Measurements from ENCODE around the gene CNP. TPM values are rescaled to one million over a fixed set of nuclear protein-coding genes. Genes with fewer than 3 reads are reported as not detected.
A peak's percentile ranks its signal among the peaks of the same experiment; 100 is the strongest.

Gene CNP
- total RNA-seq, 2 experiments from 2014 or later, result 89.8 to 91.0 TPM

- peaks cover 54% of the 10 kb centered on the region for H3K4me1 Mint-ChIP-seq
- peak overlapping the region; percentile 81 for H3K4me3 Mint-ChIP-seq
- POLR2A ChIA-PET, result interaction anchor here (0.5 to 6.4 kb wide), 32 partner anchors 9 to 1681 kb away, joined by 3 to 118 read pairs (median 5); partner anchors contain the start of genes ACLY, DHX58, DNAJC7 and EIF1
- H3K27ac Mint-ChIP-seq, result peak overlapping the region; percentile 78
- H3K36me3 Mint-ChIP-seq (ENCODE audit: low read depth), result peaks cover 33% of the 10 kb centered on the region
- no peaks in the 10 kb centered on the region for H3K27me3 Mint-ChIP-seq
- CTCF ChIA-PET, result interaction anchor here (0.7 to 2.0 kb wide), 7 partner anchors 31 to 58 kb away, joined by 3 to 11 read pairs (median 4); partner anchors contain the start of genes ACLY, DNAJC7, NKIRAS2 and ODAD4
- no peaks in the 10 kb centered on the region for H3K9me3 Mint-ChIP-seq
- peak; percentile 53 for DNase-seq
Observed at GRCh38 chr17:41967141-41967920, 736 bp downstream of the CNP start.

GRCh38 chr17:41967921-41968578 is 1.5 kb downstream of the CNP start:
- no peak for DNase-seq
- CTCF ChIA-PET, result interaction anchor here (0.7 to 1.8 kb wide), 4 partner anchors 49 to 57 kb away, joined by 3 to 4 read pairs (median 4); partner anchors contain the start of genes ACLY and NKIRAS2
- Mint-ChIP-seq H3K4me1 (peaks cover 58% of the 10 kb centered on the region), H3K4me3 (peak overlapping the region; percentile 81), H3K27ac (peak overlapping the region; percentile 78), H3K27me3 (no peaks in the 10 kb centered on the region), H3K9me3 (no peaks in the 10 kb centered on the region), H3K36me3 (ENCODE audit: low read depth) (peaks cover 38% of the 10 kb centered on the region)
- POLR2A ChIA-PET, result interaction anchor here (1.2 to 6.4 kb wide), 10 partner anchors 8 to 307 kb away, joined by 3 to 118 read pairs (median 8); partner anchors contain the start of genes ACLY, DHX58, DNAJC7 and NKIRAS2

- ChIA-PET POLR2A (interaction anchor here (1.6 to 6.4 kb wide), 5 partner anchors 8 to 143 kb away, joined by 3 to 118 read pairs (median 32); partner anchors contain the start of genes DHX58, DNAJC7 and NKIRAS2), CTCF (interaction anchor here (1.8 kb wide), 1 partner anchor 56 kb away, joined by 3 read pairs; no protein-coding TSS in a partner anchor)
- no peaks in the 10 kb centered on the region for H3K9me3 Mint-ChIP-seq
- H3K27ac Mint-ChIP-seq, result no peak overlapping the region
- H3K36me3 Mint-ChIP-seq (ENCODE audit: low read depth), result peaks cover 45% of the 10 kb centered on the region
- no peaks in the 10 kb centered on the region for H3K27me3 Mint-ChIP-seq
- no peak for DNase-seq
- H3K4me1 Mint-ChIP-seq, result peaks cover 58% of the 10 kb centered on the region
- H3K4me3 Mint-ChIP-seq, result no peak overlapping the region
Observed at GRCh38 chr17:41968676-41969075, 2.1 kb downstream of the CNP start.

DNA sequence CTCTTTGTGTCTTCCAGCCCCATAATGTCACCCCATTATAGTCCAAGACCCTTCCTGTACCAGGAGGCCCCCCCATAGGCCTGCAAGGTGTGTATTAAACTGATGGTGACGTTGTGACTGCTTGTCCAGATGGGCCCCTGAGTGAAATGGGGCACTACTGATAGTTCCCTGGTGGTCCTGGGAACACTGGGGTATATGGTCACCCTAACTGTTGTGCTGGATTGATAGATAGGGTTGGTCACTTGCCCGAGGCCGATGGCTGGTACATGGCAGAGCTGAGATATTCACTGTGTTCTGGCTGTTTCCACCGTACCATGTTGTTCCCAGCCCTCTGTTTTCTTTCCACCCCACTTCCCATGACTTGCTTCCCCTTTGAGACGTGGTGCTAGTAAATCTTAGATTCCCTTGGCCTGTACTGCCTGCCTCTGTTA is 4.3 kb downstream of the CNP start:
- H3K36me3 Mint-ChIP-seq (ENCODE audit: low read depth), result peaks cover 64% of the 10 kb centered on the region

GRCh38 chr17:41971721-41972523 is 5.3 kb downstream of the CNP start:
- no peak overlapping the region for H3K27ac Mint-ChIP-seq
- no peak for DNase-seq
- CTCF ChIA-PET, result no interaction called here
- POLR2A ChIA-PET, result interaction anchor here (0.9 to 1.6 kb wide), 5 partner anchors 12 to 54 kb away, joined by 3 to 4 read pairs (median 3); partner anchors contain the start of genes ACLY and NKIRAS2
- H3K9me3 Mint-ChIP-seq, result no peaks in the 10 kb centered on the region
- no peak overlapping the region for H3K4me3 Mint-ChIP-seq
- peaks cover 50% of the 10 kb centered on the region for H3K4me1 Mint-ChIP-seq
- H3K27me3 Mint-ChIP-seq, result no peaks in the 10 kb centered on the region
- peaks cover 73% of the 10 kb centered on the region for H3K36me3 Mint-ChIP-seq (ENCODE audit: low read depth)

More for the DNA sequence above, 4.3 kb downstream of the CNP start:
- ChIA-PET CTCF (interaction anchor here (0.5 kb wide), 1 partner anchor 159 kb away, joined by 3 read pairs; no protein-coding TSS in a partner anchor), POLR2A (interaction anchor here (1.4 kb wide), 1 partner anchor 34 kb away, joined by 3 read pairs; no protein-coding TSS in a partner anchor)
- Mint-ChIP-seq H3K4me1 (peaks cover 47% of the 10 kb centered on the region), H3K9me3 (no peaks in the 10 kb centered on the region), H3K4me3 (no peak overlapping the region), H3K27me3 (no peaks in the 10 kb centered on the region), H3K27ac (no peak overlapping the region)
- no peak for DNase-seq

GRCh38 chr17:41972571-41973407 is 6.2 kb downstream of the CNP start:
- Mint-ChIP-seq H3K27ac (no peak overlapping the region), H3K4me1 (peaks cover 44% of the 10 kb centered on the region), H3K36me3 (ENCODE audit: low read depth) (peaks cover 79% of the 10 kb centered on the region), H3K27me3 (no peaks in the 10 kb centered on the region), H3K9me3 (no peaks in the 10 kb centered on the region), H3K4me3 (no peak overlapping the region)
- no peak for DNase-seq
- ChIA-PET CTCF (no interaction called here), POLR2A (interaction anchor here (0.9 to 1.6 kb wide), 5 partner anchors 11 to 55 kb away, joined by 3 to 4 read pairs (median 3); partner anchors contain the start of genes ACLY and NKIRAS2)

DNA sequence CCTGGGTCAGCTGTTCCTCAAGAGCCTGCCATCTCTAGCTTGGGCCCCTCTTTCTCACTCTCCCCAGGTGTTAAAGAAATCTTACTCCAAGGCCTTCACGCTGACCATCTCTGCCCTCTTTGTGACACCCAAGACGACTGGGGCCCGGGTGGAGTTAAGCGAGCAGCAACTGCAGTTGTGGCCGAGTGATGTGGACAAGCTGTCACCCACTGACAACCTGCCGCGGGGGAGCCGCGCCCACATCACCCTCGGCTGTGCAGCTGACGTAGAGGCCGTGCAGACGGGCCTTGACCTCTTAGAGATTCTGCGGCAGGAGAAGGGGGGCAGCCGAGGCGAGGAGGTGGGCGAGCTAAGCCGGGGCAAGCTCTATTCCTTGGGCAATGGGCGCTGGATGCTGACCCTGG is 6.8 kb downstream of the CNP start:
- no peak overlapping the region for H3K27ac Mint-ChIP-seq
- ChIA-PET CTCF (interaction anchor here (0.7 kb wide), 1 partner anchor 8 kb away, joined by 3 read pairs; no protein-coding TSS in a partner anchor), POLR2A (interaction anchor here (1.5 to 1.6 kb wide), 2 partner anchors 30 to 55 kb away, joined by 4 read pairs; partner anchors contain the start of gene ACLY)

DNA sequence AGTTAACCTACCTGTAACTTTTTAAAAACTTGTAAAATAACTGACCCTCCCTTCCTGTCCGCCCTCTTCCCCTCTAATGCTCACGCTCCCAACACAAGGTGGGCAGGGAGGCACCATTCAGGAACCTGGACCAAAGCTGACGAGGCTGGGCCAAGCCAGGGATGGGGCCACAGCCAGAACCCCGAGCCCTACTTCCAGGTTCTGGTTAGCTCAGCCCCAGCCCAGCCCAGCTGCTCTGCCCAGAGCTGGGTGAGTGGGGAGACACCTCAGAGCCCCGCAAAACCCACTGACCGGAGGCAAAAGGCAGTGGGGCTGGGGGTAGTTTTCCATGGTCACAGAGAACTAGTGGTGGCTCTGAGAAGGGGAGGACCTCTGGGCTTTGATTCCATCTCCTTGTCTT is 7.4 kb downstream of the CNP start:
- Mint-ChIP-seq H3K4me1 (peaks cover 33% of the 10 kb centered on the region), H3K4me3 (no peak overlapping the region), H3K36me3 (ENCODE audit: low read depth) (peaks cover 75% of the 10 kb centered on the region), H3K27ac (no peak overlapping the region), H3K9me3 (no peaks in the 10 kb centered on the region), H3K27me3 (no peaks in the 10 kb centered on the region)
- DNase-seq, result no peak
- POLR2A ChIA-PET, result no interaction called here
- CTCF ChIA-PET, result interaction anchor here (0.7 kb wide), 1 partner anchor 8 kb away, joined by 3 read pairs; no protein-coding TSS in a partner anchor

More for the DNA sequence above, 6.8 kb downstream of the CNP start:
- no peak for DNase-seq
- H3K27me3 Mint-ChIP-seq, result no peaks in the 10 kb centered on the region
- peaks cover 78% of the 10 kb centered on the region for H3K36me3 Mint-ChIP-seq (ENCODE audit: low read depth)
- no peaks in the 10 kb centered on the region for H3K9me3 Mint-ChIP-seq
- H3K4me1 Mint-ChIP-seq, result peaks cover 38% of the 10 kb centered on the region
- no peak overlapping the region for H3K4me3 Mint-ChIP-seq

- ChIA-PET POLR2A (interaction anchor here (1.2 to 3.6 kb wide), 3 partner anchors 8 to 138 kb away, joined by 3 to 32 read pairs (median 4); partner anchors contain the start of genes CNP and DHX58), CTCF (interaction anchor here (0.8 kb wide), 1 partner anchor 12 kb away, joined by 3 read pairs; no protein-coding TSS in a partner anchor)
- no peak overlapping the region for H3K4me3 Mint-ChIP-seq
- no peak for DNase-seq
- H3K36me3 Mint-ChIP-seq (ENCODE audit: low read depth), result peaks cover 70% of the 10 kb centered on the region
- H3K27me3 Mint-ChIP-seq, result no peaks in the 10 kb centered on the region
- peaks cover 28% of the 10 kb centered on the region for H3K4me1 Mint-ChIP-seq
- no peak overlapping the region for H3K27ac Mint-ChIP-seq
- no peaks in the 10 kb centered on the region for H3K9me3 Mint-ChIP-seq
Observed at GRCh38 chr17:41974658-41975057, 8.1 kb downstream of the CNP start.

DNA sequence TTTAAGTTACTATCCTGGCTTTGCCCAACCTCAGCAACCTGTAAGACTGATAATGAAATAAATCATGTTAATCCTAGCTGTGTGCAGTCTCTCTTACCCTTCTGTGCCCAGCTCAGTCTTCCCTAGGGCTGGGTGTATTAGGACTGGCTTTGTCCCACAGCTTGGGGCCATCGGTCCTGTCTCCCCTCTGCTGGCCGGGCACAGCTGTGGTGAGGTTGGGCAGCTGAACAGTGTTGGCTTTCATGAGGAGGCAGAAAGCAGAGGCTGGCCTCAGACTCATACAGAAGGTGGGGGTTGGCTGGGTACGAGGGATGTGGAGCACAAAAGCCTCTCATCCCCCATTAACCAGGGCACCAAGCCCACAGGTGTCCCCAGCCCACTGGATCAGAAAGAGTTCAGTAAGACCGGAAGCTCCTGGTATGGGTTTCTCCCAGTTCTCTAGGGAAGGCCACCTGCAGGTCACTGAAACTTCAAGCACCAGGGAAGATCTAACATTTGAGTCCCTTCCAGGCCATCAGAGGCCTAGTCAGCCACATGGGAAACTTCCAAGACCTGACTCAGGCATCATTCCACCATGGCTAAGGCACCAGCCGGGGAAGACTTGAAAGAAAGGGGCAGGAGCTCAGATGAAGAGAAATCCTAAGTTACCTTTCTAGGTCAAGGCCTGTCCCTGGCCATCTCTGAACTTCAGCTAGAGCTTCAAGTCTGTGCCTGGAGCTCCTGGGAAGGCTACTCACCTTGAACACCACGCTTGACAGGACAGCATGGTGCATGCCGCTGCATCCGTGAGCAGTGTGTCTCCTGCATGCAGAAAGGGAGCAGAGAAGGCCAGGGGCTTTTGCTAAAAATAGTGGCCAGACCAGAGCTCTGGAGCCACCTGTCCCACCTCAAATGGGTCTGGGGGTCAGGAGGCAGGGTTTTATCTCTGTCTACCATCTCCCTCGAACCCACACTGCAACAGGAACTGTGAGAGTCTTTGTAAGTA is 8.8 kb downstream of the CNP start:
- Mint-ChIP-seq H3K4me1 (peaks cover 23% of the 10 kb centered on the region), H3K4me3 (no peak overlapping the region), H3K9me3 (no peaks in the 10 kb centered on the region), H3K27ac (peak overlapping the region; percentile 18), H3K36me3 (ENCODE audit: low read depth) (peaks cover 72% of the 10 kb centered on the region), H3K27me3 (no peaks in the 10 kb centered on the region)
- DNase-seq, result no peak
- ChIA-PET CTCF (interaction anchor here (0.8 to 1.0 kb wide), 2 partner anchors 9 to 12 kb away, joined by 3 to 6 read pairs; partner anchors contain the start of gene CNP), POLR2A (interaction anchor here (1.2 to 3.6 kb wide), 4 partner anchors 8 to 138 kb away, joined by 3 to 32 read pairs (median 6); partner anchors contain the start of genes CNP and DHX58)

Data from activated CD4-positive, alpha-beta memory T cell treated with anti-CD3 and anti-CD28 coated beads, Interleukin-2, amount 10 ng/mL, durations not matched to agents 7 days and 5 days (primary cell).